GM12801 (cell line): Measurements from ENCODE around the gene TMBIM1.

Experiments
- CTCF ChIP-seq: IDR thresholded peaks from one replicate; pipeline ENCODE4 v1.5.1; 2011; ENCODE audit warnings: control low read depth; ENCODE audit not compliant: insufficient read length; ENCODE audit errors: extremely low read depth

TMBIM1 gene

DNA sequence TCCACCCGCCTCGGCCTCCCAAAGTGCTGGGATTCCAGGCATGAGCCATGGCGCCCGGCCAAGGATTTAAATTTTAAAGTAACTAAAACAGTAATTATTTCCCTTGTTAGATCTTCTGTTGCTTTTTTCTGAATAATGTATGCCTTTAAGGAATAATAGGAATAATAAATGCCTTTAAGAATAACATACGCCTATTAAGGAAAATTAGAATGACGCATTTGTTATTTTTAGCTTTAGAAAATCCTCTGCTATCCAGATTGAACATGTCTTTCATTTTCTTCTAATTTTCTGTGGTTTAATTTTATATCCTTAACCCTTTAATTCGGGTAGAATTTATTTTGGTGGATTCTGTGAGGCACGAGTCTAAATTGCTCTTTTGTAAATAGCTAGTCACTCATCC lies 23.1 kb upstream of the TMBIM1 start:
- no peak for TF ChIP-seq CTCF

GRCh38 chr2:218313356-218313755 lies 21.1 kb upstream of the TMBIM1 start:
- no peak for TF ChIP-seq CTCF

DNA sequence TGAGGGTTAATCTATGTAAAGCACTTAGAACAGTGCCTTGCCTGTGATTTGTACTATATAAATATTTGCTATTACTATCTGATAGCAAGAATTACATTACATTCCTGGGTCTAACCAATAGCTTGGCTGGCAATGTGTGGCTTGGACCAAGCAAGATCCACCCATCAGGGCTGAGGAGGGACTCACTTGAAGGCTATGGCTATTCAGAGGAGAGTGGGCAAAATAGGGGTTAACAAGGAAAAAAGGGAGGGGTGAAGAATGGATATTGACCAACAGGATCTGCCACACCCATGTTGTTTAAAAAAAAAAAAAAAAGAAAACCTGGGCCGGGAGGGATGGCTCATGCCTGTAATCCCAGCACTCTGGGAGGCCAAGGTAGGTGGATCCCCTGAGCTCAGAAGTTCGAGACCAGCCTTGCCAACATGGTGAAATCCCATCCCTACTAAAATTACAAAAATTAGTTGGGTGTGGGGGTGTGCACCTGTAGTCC lies 20.0 kb upstream of the TMBIM1 start:
- no peak for TF ChIP-seq CTCF

GRCh38 chr2:218310853-218311540 lies 18.7 kb upstream of the TMBIM1 start:
- no peak for TF ChIP-seq CTCF

DNA sequence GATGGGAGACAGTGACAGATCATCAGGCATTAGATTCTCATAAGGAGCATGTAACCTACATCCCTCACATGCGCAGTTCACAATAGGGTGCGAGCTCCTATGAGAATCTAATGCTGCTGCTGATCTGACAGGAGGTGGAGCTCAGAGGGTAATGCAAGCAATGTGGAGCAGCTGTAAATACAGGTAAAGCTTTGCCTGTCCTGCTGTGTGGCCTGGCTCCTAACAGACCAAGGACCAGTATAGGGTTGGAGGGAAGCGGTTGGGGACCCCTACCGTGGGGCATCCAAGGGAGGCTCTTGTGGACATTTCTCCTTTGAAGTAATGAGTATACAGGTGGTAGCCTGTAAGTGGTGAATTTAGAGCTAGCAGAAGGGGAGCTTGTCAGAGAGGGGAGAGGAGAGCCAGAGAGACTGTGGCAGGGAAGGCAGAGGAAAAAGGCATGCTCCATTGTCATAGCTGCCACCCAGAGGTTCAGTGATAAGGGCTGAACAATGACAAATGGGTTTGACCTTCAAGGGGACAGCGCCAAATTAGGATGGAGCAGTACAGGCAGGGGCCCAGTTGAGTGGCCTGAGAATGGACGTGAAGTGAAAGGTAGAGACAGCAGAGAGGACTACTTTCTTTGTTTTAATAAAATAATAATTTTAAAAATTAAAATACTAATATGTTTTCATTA lies 15.2 kb upstream of the TMBIM1 start:
- TF ChIP-seq CTCF: no peak

- TF ChIP-seq CTCF: no peak
These were observed 14.0 kb upstream of the TMBIM1 start for GRCh38 chr2:218306184-218306920.

GRCh38 chr2:218305383-218305782 lies 13.1 kb upstream of the TMBIM1 start:
- no peak for TF ChIP-seq CTCF
